ENCODE results near the gene LDB2. TPM values are rescaled to one million over a fixed set of nuclear protein-coding genes. Genes with fewer than 3 reads are reported as not detected.

Gene LDB2
- total RNA-seq, 1 donor from 2014 or later, result 34.3 TPM

GRCh38 chr4:16775411-16776154, 122.9 kb downstream of the LDB2 start:
- intact Hi-C loops (cut with DNase I), result no loop called here
- no peak for DNase-seq (ENCODE audit: missing footprints)
- ATAC-seq, result no peak

GRCh38 chr4:16772366-16772850, 126.0 kb downstream of the LDB2 start:
- no peak for DNase-seq (ENCODE audit: missing footprints)
- no peak for ATAC-seq
- intact Hi-C loops (cut with DNase I), result no loop called here

GRCh38 chr4:16770710-16771285, 127.6 kb downstream of the LDB2 start:
- ATAC-seq (no peak), DNase-seq (ENCODE audit: missing footprints) (no peak)
- intact Hi-C loops (cut with DNase I), result no loop called here

GRCh38 chr4:16767861-16768260, 130.6 kb downstream of the LDB2 start:
- ATAC-seq, result no peak
- DNase-seq (ENCODE audit: missing footprints), result no peak
- intact Hi-C loops (cut with DNase I), result no loop called here

GRCh38 chr4:16767251-16767650, 131.2 kb downstream of the LDB2 start:
- ATAC-seq (no peak), DNase-seq (ENCODE audit: missing footprints) (no peak)
- intact Hi-C loops (cut with DNase I), result no loop called here

- ATAC-seq (no peak), DNase-seq (ENCODE audit: missing footprints) (no peak)
- intact Hi-C loops (cut with DNase I), result no loop called here
These were observed 132.9 kb downstream of the LDB2 start for GRCh38 chr4:16765546-16765945.

- intact Hi-C loops (cut with DNase I), result no loop called here
- no peak for ATAC-seq
- DNase-seq (ENCODE audit: missing footprints), result no peak
These were observed 133.8 kb downstream of the LDB2 start for GRCh38 chr4:16764622-16765021.

GRCh38 chr4:16760617-16761363, 137.7 kb downstream of the LDB2 start:
- no peak for ATAC-seq
- intact Hi-C loops (cut with DNase I), result no loop called here
- no peak for DNase-seq (ENCODE audit: missing footprints)

- intact Hi-C loops (cut with DNase I), result no loop called here
- peak; percentile 8 for ATAC-seq
- no peak for DNase-seq (ENCODE audit: missing footprints)
These were observed 138.4 kb downstream of the LDB2 start for GRCh38 chr4:16759931-16760582.

- ATAC-seq, result no peak
- DNase-seq (ENCODE audit: missing footprints), result no peak
- intact Hi-C loops (cut with DNase I), result no loop called here
These were observed 139.6 kb downstream of the LDB2 start for GRCh38 chr4:16758816-16759215.

- intact Hi-C loops (cut with DNase I), result no loop called here
- no peak for DNase-seq (ENCODE audit: missing footprints)
- no peak for ATAC-seq
These were observed 140.2 kb downstream of the LDB2 start for GRCh38 chr4:16758255-16758654.

GRCh38 chr4:16757080-16757521, 141.3 kb downstream of the LDB2 start:
- ATAC-seq (no peak), DNase-seq (ENCODE audit: missing footprints) (no peak)
- intact Hi-C loops (cut with DNase I), result no loop called here

GRCh38 chr4:16754104-16754503, 144.3 kb downstream of the LDB2 start:
- DNase-seq (ENCODE audit: missing footprints) (no peak), ATAC-seq (no peak)
- intact Hi-C loops (cut with DNase I), result no loop called here

- ATAC-seq (no peak), DNase-seq (ENCODE audit: missing footprints) (no peak)
- intact Hi-C loops (cut with DNase I), result no loop called here
These were observed 146.3 kb downstream of the LDB2 start for GRCh38 chr4:16752150-16752549.

- intact Hi-C loops (cut with DNase I), result no loop called here
- DNase-seq (ENCODE audit: missing footprints) (no peak), ATAC-seq (no peak)
These were observed 147.4 kb downstream of the LDB2 start for GRCh38 chr4:16750882-16751642.

- no peak for DNase-seq (ENCODE audit: missing footprints)
- no peak for ATAC-seq
- intact Hi-C loops (cut with DNase I), result no loop called here
These were observed 148.2 kb downstream of the LDB2 start for GRCh38 chr4:16750216-16750615.

GRCh38 chr4:16745887-16746286, 152.6 kb downstream of the LDB2 start:
- DNase-seq (ENCODE audit: missing footprints) (no peak), ATAC-seq (no peak)
- intact Hi-C loops (cut with DNase I), result no loop called here

- DNase-seq (ENCODE audit: missing footprints) (no peak), ATAC-seq (peak; percentile 90)
- intact Hi-C loops (cut with DNase I), result no loop called here
These were observed 153.3 kb downstream of the LDB2 start for GRCh38 chr4:16745009-16745635.
